IMR-90 (cell line): ENCODE measurements around the gene CFAP58.

ENCODE experiments used
- CEBPB ChIP-seq: IDR thresholded peaks from 2 replicates; pipeline ENCODE4 v1.6.1; 2012; ENCODE audit warnings: low read depth, low read length, improper control_type of control experiment
- CHD1 ChIP-seq: IDR thresholded peaks from 2 replicates; pipeline ENCODE4 v1.6.1; 2012; ENCODE audit warnings: low read depth, low read length, improper control_type of control experiment
- CTCF ChIP-seq: conservative IDR thresholded peaks from 2 replicates; pipeline ENCODE4 v1.5.1; 2012; ENCODE audit warnings: mild to moderate bottlenecking, low read depth, low read length, improper control_type of control experiment
- MAFK ChIP-seq: IDR thresholded peaks from 2 replicates; pipeline ENCODE4 v1.6.1; 2012; ENCODE audit warnings: low read depth, low read length, improper control_type of control experiment
- POLR2A ChIP-seq: IDR thresholded peaks from 2 replicates; pipeline ENCODE4 v1.6.1; 2012; ENCODE audit warnings: mild to moderate bottlenecking, low read depth, low read length
- RFX5 ChIP-seq: IDR thresholded peaks from 2 replicates; pipeline ENCODE4 v1.8.0; 2012; ENCODE audit warnings: low read depth, mild to moderate bottlenecking, low read length, moderate library complexity
- USF2 ChIP-seq: fragments of 150-350 bp; IDR thresholded peaks from 2 replicates; pipeline ENCODE4 v1.6.1; 2017; ENCODE audit warnings: mild to moderate bottlenecking, antibody characterized with exemption, low read length, low read depth

- no peak for TF ChIP-seq CEBPB
- no peak for TF ChIP-seq RFX5
- no peak for TF ChIP-seq USF2
- no peak for TF ChIP-seq POLR2A
- TF ChIP-seq CTCF: no peak
- no peak for TF ChIP-seq CHD1
- no peak for TF ChIP-seq MAFK
Observed at GRCh38 chr10:104307576-104308438, 45.8 kb upstream of the CFAP58 start.
